OCI-LY7 (cell line): Measurements from ENCODE around the gene WDFY4. TPM values are rescaled to one million over a fixed set of nuclear protein-coding genes. Genes with fewer than 3 reads are reported as not detected.

ENCODE experiments used
- BruUV-seq: library from RNA; stranded (reverse); fragments of 400-500 nt; replicated peaks from 2 replicates; lab custom pipeline; 2021; lab: Mats Ljungman, UMichigan
- CTCF ChIA-PET: fragments of 300-600 bp; sonication (Branson Sonifier 250); formaldehyde crosslinking; loops from one replicate; lab custom pipeline; 2022; ENCODE audit warnings: antibody characterized with exemption; ENCODE audit not compliant: unreplicated experiment; lab: Charles Lee
- POLR2A ChIA-PET: fragments of 300-600 bp; sonication (Branson Sonifier 250); formaldehyde crosslinking; loops from one replicate; lab custom pipeline; 2022; ENCODE audit warnings: antibody characterized with exemption; lab: Charles Lee
- DNase-seq: peaks from one replicate; pipeline ENCODE4 v3.0.0-alpha.2; 2015; ENCODE audit warnings: low spot score
- H2AFZ ChIP-seq: fragments of 200-600 bp; sonication (generic), shearing (Covaris generic); 2 replicates; pipeline ENCODE4 v1.6.1; 2014; ENCODE audit warnings: mild to moderate bottlenecking, antibody characterized with exemption, low read length, moderate library complexity
- H3K27ac ChIP-seq: fragments of 200-600 bp; sonication (generic); 2 replicates; pipeline ENCODE4 v1.5.1; 2014; ENCODE audit warnings: mixed run types, low read depth, mild to moderate bottlenecking, moderate library complexity, low read length, inconsistent platforms; ENCODE audit not compliant: poor library complexity, severe bottlenecking
- H3K36me3 ChIP-seq: fragments of 200-600 bp; sonication (generic); 2 replicates; pipeline ENCODE4 v1.6.1; 2014; ENCODE audit warnings: mild to moderate bottlenecking, antibody characterized with exemption, low read length, moderate library complexity, mixed read lengths; ENCODE audit not compliant: insufficient read depth
- H3K4me1 ChIP-seq: fragments of 200-600 bp; sonication (generic); 2 replicates; pipeline ENCODE4 v1.5.1; 2014; ENCODE audit warnings: mild to moderate bottlenecking, low read length; ENCODE audit not compliant: insufficient read depth, poor library complexity, severe bottlenecking
- H3K4me2 ChIP-seq: fragments of 200-600 bp; sonication (generic); 2 replicates; pipeline ENCODE4 v1.6.1; 2014; ENCODE audit warnings: mild to moderate bottlenecking, low read length
- H3K4me3 ChIP-seq: fragments of 200-600 bp; sonication (generic); 2 replicates; pipeline ENCODE4 v1.5.1; 2014; ENCODE audit warnings: mild to moderate bottlenecking, low read depth, low read length; ENCODE audit not compliant: poor library complexity, severe bottlenecking
- H3K79me2 ChIP-seq: fragments of 200-600 bp; sonication (generic); 2 replicates; pipeline ENCODE4 v1.6.1; 2016; ENCODE audit warnings: low read depth, mild to moderate bottlenecking, low read length, moderate library complexity, mixed read lengths; ENCODE audit not compliant: insufficient read depth
- H3K9me2 ChIP-seq: fragments of 200-600 bp; sonication (generic); 2 replicates; pipeline ENCODE4 v1.6.1; 2016; ENCODE audit warnings: mild to moderate bottlenecking, low read length, mixed read lengths; ENCODE audit not compliant: insufficient read depth
- H3K9me3 ChIP-seq: fragments of 200-600 bp; sonication (generic); 2 replicates; pipeline ENCODE4 v1.6.1; 2014; ENCODE audit warnings: mild to moderate bottlenecking, mixed run types, low read length, mixed read lengths
- H4K20me1 ChIP-seq: fragments of 200-600 bp; sonication (generic); 2 replicates; pipeline ENCODE4 v1.6.1; 2014; ENCODE audit warnings: mild to moderate bottlenecking, antibody characterized with exemption, low read length, moderate library complexity, mixed read lengths; ENCODE audit not compliant: insufficient read depth
- CTCF ChIP-seq: fragments of 200-600 bp; sonication (generic); conservative IDR thresholded peaks from 2 replicates; pipeline ENCODE4 v1.5.1; 2014; ENCODE audit warnings: mild to moderate bottlenecking, antibody characterized with exemption, low read length, moderate library complexity, mixed read lengths
- EZH2phosphoT487 ChIP-seq: fragments of 200-600 bp; sonication (generic); IDR thresholded peaks from 2 replicates; pipeline ENCODE4 v1.6.1; 2018; ENCODE audit warnings: low read depth, borderline replicate concordance, mild to moderate bottlenecking, mixed run types, antibody characterized with exemption, low read length, moderate library complexity, mixed read lengths
- intact Hi-C: fragments of 100-400 bp; cut with micrococcal nuclease; formaldehyde crosslinking; loops from one replicate; pipeline ENCODE4 v1.10.0; 2022; ENCODE audit not compliant: unreplicated experiment
- total RNA-seq, 2 experiments: library from RNA; depleted of rRNA in 1 of 2; stranded (reverse); fragments of >200 nt in 1 of 2; shearing (Covaris generic) in 1 of 2; gene quantifications; 2 replicates each; pipeline ENCODE4 v1.2.3, GENCODE V29; 2014 to 2022

WDFY4 gene
- total RNA-seq, 2 experiments from 2014 or later, result 51.5 to 85.6 TPM

DNA sequence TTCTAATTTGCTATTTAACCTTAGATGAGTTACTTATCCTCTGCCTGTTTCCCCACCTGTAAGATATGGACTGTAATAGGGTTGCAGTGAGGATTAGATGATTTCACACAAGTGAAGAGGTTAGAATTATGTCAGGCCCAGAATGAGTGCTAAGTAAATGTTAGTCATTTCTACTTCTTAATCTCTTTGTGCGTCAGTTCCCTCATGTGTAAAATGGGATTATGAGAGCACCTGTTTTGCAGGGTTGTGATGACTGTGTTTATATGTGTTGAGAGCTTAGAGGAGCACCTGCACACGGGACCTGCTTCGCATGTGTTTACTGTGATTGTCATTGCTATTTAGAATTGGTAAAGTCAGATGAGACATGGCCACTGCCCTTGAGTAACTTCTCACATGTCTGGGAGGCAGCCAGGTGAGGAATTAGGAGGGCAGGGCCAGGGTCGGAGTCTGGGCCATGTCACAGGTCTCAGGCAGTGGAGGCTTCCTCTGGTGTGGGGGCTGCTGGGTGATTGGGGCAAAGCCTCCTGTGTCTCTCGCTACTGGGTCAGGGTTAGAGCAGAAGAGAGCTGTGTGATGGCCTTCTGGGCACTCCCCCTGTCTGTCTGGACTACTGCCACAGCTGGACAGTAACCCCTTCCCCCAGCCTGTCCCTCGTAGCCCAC lies 106.7 kb downstream of the WDFY4 start:
- POLR2A ChIA-PET, result interaction anchor here (0.7 kb wide), 1 partner anchor 232 kb away, joined by 4 read pairs; no protein-coding TSS in a partner anchor
- no peak for DNase-seq
- Histone ChIP-seq H2AFZ (no peak overlapping the region), H4K20me1 (no peaks in the 10 kb centered on the region), H3K9me3 (no peaks in the 10 kb centered on the region), H3K79me2 (no peaks in the 10 kb centered on the region), H3K4me1 (no peaks in the 10 kb centered on the region), H3K36me3 (peaks cover 95% of the 10 kb centered on the region), H3K27ac (no peak overlapping the region), H3K4me3 (no peak overlapping the region), H3K4me2 (no peak overlapping the region), H3K9me2 (no peaks in the 10 kb centered on the region)
- CTCF ChIA-PET, result interaction anchor here (0.6 kb wide), 1 partner anchor 136 kb away, joined by 7 read pairs; no protein-coding TSS in a partner anchor
- intact Hi-C loops, result no loop called here
- TF ChIP-seq EZH2phosphoT487 (no peak), CTCF (no peak)
- no TSS peak for BruUV-seq

DNA sequence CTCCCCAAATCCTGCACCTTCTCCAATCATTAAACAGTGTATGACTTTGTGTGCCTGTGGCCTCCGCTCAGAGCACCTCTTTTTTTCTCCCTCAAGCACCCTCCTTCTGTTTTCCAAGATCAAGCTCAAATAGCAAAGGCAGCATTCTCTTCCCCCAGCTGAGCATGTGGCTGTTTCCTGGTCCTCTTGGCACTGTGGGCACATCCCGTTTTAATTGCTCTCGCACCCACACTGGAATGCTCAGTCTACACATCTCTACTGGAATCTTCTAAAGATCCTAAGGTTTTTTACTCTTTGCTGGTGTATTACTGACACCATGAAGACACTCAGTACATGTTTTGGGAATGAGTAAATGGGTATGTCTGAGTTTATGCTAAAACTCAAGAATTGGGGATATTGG lies 107.4 kb downstream of the WDFY4 start:
- Histone ChIP-seq H2AFZ (no peak overlapping the region), H3K4me1 (no peaks in the 10 kb centered on the region), H3K27ac (no peak overlapping the region), H3K79me2 (no peaks in the 10 kb centered on the region), H3K4me2 (no peak overlapping the region), H3K36me3 (peaks cover 94% of the 10 kb centered on the region), H3K9me2 (no peaks in the 10 kb centered on the region), H3K4me3 (no peak overlapping the region), H3K9me3 (no peaks in the 10 kb centered on the region), H4K20me1 (no peaks in the 10 kb centered on the region)
- CTCF ChIA-PET, result no interaction called here
- DNase-seq, result no peak
- POLR2A ChIA-PET, result no interaction called here
- BruUV-seq, result no TSS peak
- intact Hi-C loops, result no loop called here
- TF ChIP-seq EZH2phosphoT487 (no peak), CTCF (no peak)

- DNase-seq, result no peak
- Histone ChIP-seq H2AFZ (no peak overlapping the region), H3K79me2 (no peaks in the 10 kb centered on the region), H3K36me3 (peaks cover 92% of the 10 kb centered on the region), H3K4me3 (no peak overlapping the region), H3K27ac (no peak overlapping the region), H3K9me2 (no peaks in the 10 kb centered on the region), H3K9me3 (no peaks in the 10 kb centered on the region), H4K20me1 (no peaks in the 10 kb centered on the region), H3K4me1 (no peaks in the 10 kb centered on the region), H3K4me2 (no peak overlapping the region)
- intact Hi-C loops, result no loop called here
- TF ChIP-seq EZH2phosphoT487 (no peak), CTCF (no peak)
- POLR2A ChIA-PET, result no interaction called here
- BruUV-seq, result no TSS peak
- CTCF ChIA-PET, result no interaction called here
Observed at GRCh38 chr10:48792687-48793096, 108.0 kb downstream of the WDFY4 start.
